H1 (cell line): Measurements from ENCODE around the gene LILRB1. TPM values are rescaled to one million over a fixed set of nuclear protein-coding genes. Genes with fewer than 3 reads are reported as not detected.
"Not testable (repeated sequence)": the region's sequence is repeated elsewhere in the genome, so short reads cannot be mapped to it uniquely, and the experiment has no call there.

Experiments used
- CTCF ChIA-PET: fragments of 300-600 bp; sonication (Branson Sonifier 250); formaldehyde crosslinking; loops from one replicate; lab custom pipeline; 2021; ENCODE audit not compliant: partially characterized antibody; lab: Charles Lee
- POLR2A ChIA-PET: fragments of 300-600 bp; sonication (Branson Sonifier 250); formaldehyde crosslinking; loops from one replicate; lab custom pipeline; 2021; ENCODE audit warnings: inconsistent platforms; ENCODE audit not compliant: partially characterized antibody; lab: Charles Lee
- DNase-seq, 2 experiments: peaks; one replicate each; pipeline versions ENCODE4 v3.0.0 to v3.0.0-alpha.2; 2010 to 2022; ENCODE audit warnings: low spot score in 2 of 2, low read depth in 1 of 2, mixed read lengths in 1 of 2
- FAIRE-seq: peaks from 2 replicates; lab custom pipeline; 2011; peaks lifted over from hg19 to GRCh38; lab: Jason Lieb, UNC
- H2AFZ ChIP-seq: 2 replicates; pipeline ENCODE4 v1.8.1; 2012; ENCODE audit warnings: low read length, inconsistent platforms
- H2AK5ac ChIP-seq: 2 replicates; pipeline ENCODE4 v1.6.1; 2013; ENCODE audit warnings: low read depth, low read length
- H2BK120ac ChIP-seq: replicated peaks from 2 replicates; pipeline ENCODE3; 2013; ENCODE audit warnings: low read depth, low read length, inconsistent platforms
- H2BK12ac ChIP-seq: 2 replicates; pipeline ENCODE4 v1.6.1; 2013; ENCODE audit warnings: low read depth, low read length
- H2BK15ac ChIP-seq: 2 replicates; pipeline ENCODE4 v1.6.1; 2013; ENCODE audit warnings: low read length
- H2BK20ac ChIP-seq: 2 replicates; pipeline ENCODE4 v1.6.1; 2013; ENCODE audit warnings: low read length
- H2BK5ac ChIP-seq: 2 replicates; pipeline ENCODE4 v1.6.1; 2013; ENCODE audit warnings: low read depth, low read length
- H3K14ac ChIP-seq: 2 replicates; pipeline ENCODE4 v1.6.1; 2013; ENCODE audit warnings: inconsistent platforms; ENCODE audit not compliant: insufficient read length
- H3K18ac ChIP-seq: 2 replicates; pipeline ENCODE4 v1.6.1; 2013; ENCODE audit warnings: low read length; ENCODE audit errors: extremely low read depth
- H3K23ac ChIP-seq: 2 replicates; pipeline ENCODE4 v1.6.1; 2013; ENCODE audit warnings: inconsistent platforms; ENCODE audit not compliant: insufficient read length
- H3K23me2 ChIP-seq: 2 replicates; pipeline ENCODE4 v1.6.1; 2013; ENCODE audit warnings: low read depth, low read length
- H3K27ac ChIP-seq: 2 replicates; pipeline ENCODE4 v1.6.1; 2011; ENCODE audit warnings: low read depth, low read length, inconsistent platforms
- H3K27me3 ChIP-seq, 4 experiments: replicated peaks in 1 of 4; 1 replicate in 1 of 4; 2 replicates in 3 of 4; pipeline versions ENCODE4 v1.6.1 to v1.8.1; 2011 to 2013; ENCODE audit warnings: low read length in 3 of 4, mild to moderate bottlenecking in 3 of 4, inconsistent platforms in 2 of 4, mixed read lengths in 2 of 4, moderate library complexity in 1 of 4; ENCODE audit not compliant: control insufficient read depth in 3 of 4, insufficient read depth in 3 of 4; ENCODE audit errors: extremely low read depth in 1 of 4
- H3K36me3 ChIP-seq, 4 experiments: 2 replicates each; pipeline versions ENCODE4 v1.6.1 to v1.8.1; 2011 to 2013; ENCODE audit warnings: mild to moderate bottlenecking in 4 of 4, low read length in 3 of 4, moderate library complexity in 2 of 4, control low read depth in 1 of 4, inconsistent platforms in 1 of 4; ENCODE audit not compliant: insufficient read depth in 4 of 4, control insufficient read depth in 2 of 4
- H3K4ac ChIP-seq: replicated peaks from 2 replicates; pipeline ENCODE3; 2013; ENCODE audit warnings: low read length, low read depth, mixed read lengths, inconsistent platforms; ENCODE audit not compliant: insufficient read length
- H3K4me1 ChIP-seq, 4 experiments: replicated peaks in 1 of 4; 1 replicate in 1 of 4; 2 replicates in 3 of 4; pipeline versions ENCODE4 v1.6.1 to v1.8.1; 2011 to 2013; ENCODE audit warnings: low read length in 3 of 4, inconsistent platforms in 2 of 4, mixed read lengths in 1 of 4; ENCODE audit not compliant: insufficient read depth in 4 of 4, control insufficient read depth in 3 of 4
- H3K4me2 ChIP-seq, 2 experiments: 2 replicates each; pipeline versions ENCODE4 v1.6.1 to v1.8.1; 2011 to 2013; ENCODE audit warnings: low read depth in 2 of 2, low read length in 2 of 2, control low read depth in 1 of 2, inconsistent platforms in 1 of 2, mild to moderate bottlenecking in 1 of 2; ENCODE audit not compliant: insufficient read depth in 1 of 2
- H3K4me3 ChIP-seq, 4 experiments: fragments of 200-600, 300-600 bp in 1 of 4; sonication (generic), shearing (Covaris generic), sonication (Bioruptor Twin) in 1 of 4; 2 replicates each; pipeline versions ENCODE4 v1.5.1 to v1.8.1; 2011 to 2016; ENCODE audit warnings: low read length in 4 of 4, low read depth in 3 of 4, control low read depth in 2 of 4, inconsistent platforms in 2 of 4, mild to moderate bottlenecking in 2 of 4, mixed read lengths in 1 of 4, moderate library complexity in 1 of 4; ENCODE audit not compliant: insufficient read depth in 2 of 4; ENCODE audit errors: extremely low read depth in 1 of 4
- H3K56ac ChIP-seq: replicated peaks from 2 replicates; pipeline ENCODE3; 2013; ENCODE audit warnings: low read depth, mild to moderate bottlenecking, mixed read lengths, low read length, inconsistent platforms; ENCODE audit not compliant: insufficient read length
- H3K79me1 ChIP-seq: 2 replicates; pipeline ENCODE4 v1.6.1; 2013; ENCODE audit warnings: low read depth, low read length, control low read depth
- H3K79me2 ChIP-seq, 2 experiments: 2 replicates each; pipeline versions ENCODE4 v1.6.1 to v1.8.1; 2012 to 2013; ENCODE audit warnings: low read length in 2 of 2, mild to moderate bottlenecking in 2 of 2, inconsistent platforms in 1 of 2; ENCODE audit not compliant: insufficient read depth in 2 of 2, control insufficient read depth in 1 of 2
- H3K9ac ChIP-seq, 4 experiments: replicated peaks in 1 of 4; 1 replicate in 1 of 4; 2 replicates in 3 of 4; pipeline versions ENCODE4 v1.6.1 to v1.8.1; 2011 to 2013; ENCODE audit warnings: low read depth in 3 of 4, low read length in 3 of 4, control low read depth in 2 of 4, mild to moderate bottlenecking in 2 of 4, moderate library complexity in 2 of 4, inconsistent platforms in 1 of 4; ENCODE audit errors: extremely low read depth in 1 of 4
- H3K9me3 ChIP-seq, 2 experiments: 2 replicates each; pipeline versions ENCODE4 v1.6.1 to v1.8.1; 2012 to 2013; ENCODE audit warnings: mild to moderate bottlenecking in 2 of 2, moderate library complexity in 2 of 2, control low read depth in 1 of 2, inconsistent platforms in 1 of 2, low read depth in 1 of 2, low read length in 1 of 2, mixed read lengths in 1 of 2; ENCODE audit not compliant: insufficient read depth in 2 of 2
- H4K20me1 ChIP-seq, 2 experiments: replicated peaks in 1 of 2; 2 replicates each; pipeline versions ENCODE3 to v1.8.1; 2011 to 2013; ENCODE audit warnings: inconsistent platforms in 2 of 2, low read length in 2 of 2, mild to moderate bottlenecking in 1 of 2; ENCODE audit not compliant: insufficient read depth in 2 of 2, control insufficient read depth in 1 of 2
- H4K5ac ChIP-seq: 2 replicates; pipeline ENCODE4 v1.6.1; 2013; ENCODE audit warnings: low read length, low read depth, mixed read lengths, inconsistent platforms; ENCODE audit not compliant: insufficient read length
- H4K8ac ChIP-seq: 2 replicates; pipeline ENCODE4 v1.8.0; 2013; ENCODE audit warnings: mild to moderate bottlenecking, moderate library complexity, low read length, inconsistent platforms; ENCODE audit not compliant: insufficient read depth; ENCODE audit errors: extremely low read depth
- H4K91ac ChIP-seq: replicated peaks from 2 replicates; pipeline ENCODE3; 2013; ENCODE audit warnings: low read length, mixed read lengths, inconsistent platforms; ENCODE audit not compliant: insufficient read length
- WGBS, 2 experiments: shearing (Covaris generic) in 1 of 2; methylation state at CpG; one replicate each; pipeline versions ENCODE4 v1.1.6 to v1.1.7; 2013 to 2015; ENCODE audit warnings: low lambda C conversion rate in 2 of 2, mixed read lengths in 2 of 2, inconsistent platforms in 1 of 2, low coverage in 1 of 2, missing lambda C conversion rate in 1 of 2; ENCODE audit not compliant: insufficient replicate concordance in 2 of 2, insufficient coverage in 1 of 2, insufficient read length in 1 of 2; ENCODE audit errors: extremely low coverage in 1 of 2, missing lambda C conversion rate in 1 of 2; 5-methylcytosine and 5-hydroxymethylcytosine counted together
- polyA plus RNA-seq, 7 experiments: library from polyadenylated mRNA; depleted of rRNA in 3 of 7; stranded (reverse) in 5 of 7; unstranded in 2 of 7; fragments of >200 nt in 5 of 7; fragments of 200-250 nt in 2 of 7; gene quantifications; 1 replicate in 5 of 7; 2 replicates in 1 of 7; 4 replicates in 1 of 7; pipeline versions ENCODE4 v1.2.1 to v1.2.3, GENCODE V29; 2011 to 2013; ENCODE audit warnings: missing spikeins in 2 of 7, mixed read lengths in 2 of 7
- total RNA-seq: library from RNA; stranded (reverse); fragmentation: NEBNext Ultra II Directional; extraction: Animal tissue kit (Norgen Biotek cat#: 25700); gene quantifications from 2 replicates; pipeline ENCODE4 v1.2.1, GENCODE V29; 2021

The LILRB1 gene
- total and polyA plus RNA-seq, 2 of the 8 experiments (the other 6 are each of a cell fraction or from before 2014, with no cell fraction given) = not detected

DNA sequence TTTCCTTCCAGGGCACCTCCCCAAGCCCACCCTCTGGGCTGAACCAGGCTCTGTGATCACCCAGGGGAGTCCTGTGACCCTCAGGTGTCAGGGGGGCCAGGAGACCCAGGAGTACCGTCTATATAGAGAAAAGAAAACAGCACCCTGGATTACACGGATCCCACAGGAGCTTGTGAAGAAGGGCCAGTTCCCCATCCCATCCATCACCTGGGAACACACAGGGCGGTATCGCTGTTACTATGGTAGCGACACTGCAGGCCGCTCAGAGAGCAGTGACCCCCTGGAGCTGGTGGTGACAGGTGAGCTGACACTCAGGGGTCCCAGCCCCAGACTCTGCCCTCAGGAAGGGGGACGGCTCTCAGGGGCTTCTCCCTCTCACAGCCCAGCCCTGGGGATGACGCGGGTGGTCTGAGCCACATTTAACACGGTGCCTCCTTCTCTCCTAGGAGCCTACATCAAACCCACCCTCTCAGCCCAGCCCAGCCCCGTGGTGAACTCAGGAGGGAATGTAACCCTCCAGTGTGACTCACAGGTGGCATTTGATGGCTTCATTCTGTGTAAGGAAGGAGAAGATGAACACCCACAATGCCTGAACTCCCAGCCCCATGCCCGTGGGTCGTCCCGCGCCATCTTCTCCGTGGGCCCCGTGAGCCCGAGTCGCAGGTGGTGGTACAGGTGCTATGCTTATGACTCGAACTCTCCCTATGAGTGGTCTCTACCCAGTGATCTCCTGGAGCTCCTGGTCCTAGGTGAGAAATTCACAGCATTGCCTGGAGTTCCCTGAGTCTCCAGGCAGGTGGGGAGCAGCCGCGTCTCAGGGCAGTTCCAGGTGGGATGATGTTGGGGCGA, 1.4 kb downstream of the LILRB1 start:
- H3K23me2 ChIP-seq, H2BK12ac ChIP-seq, H3K4me2 ChIP-seq, H4K8ac ChIP-seq, H2BK15ac ChIP-seq, H3K27me3 ChIP-seq, H3K79me2 ChIP-seq, H4K5ac ChIP-seq, H3K18ac ChIP-seq, H3K79me1 ChIP-seq, H3K4me1 ChIP-seq, H3K4ac ChIP-seq, H3K23ac ChIP-seq, POLR2A ChIA-PET, H3K9ac ChIP-seq, FAIRE-seq, H3K36me3 ChIP-seq, H2BK120ac ChIP-seq, H3K4me3 ChIP-seq, H4K91ac ChIP-seq, DNase-seq, H3K56ac ChIP-seq, H2BK20ac ChIP-seq, H2AFZ ChIP-seq, H3K14ac ChIP-seq, H3K27ac ChIP-seq, CTCF ChIA-PET, H2AK5ac ChIP-seq, H4K20me1 ChIP-seq, H2BK5ac ChIP-seq: not testable (repeated sequence)
- H3K9me3 ChIP-seq = peaks cover 52 to 97% of the 10 kb centered on the region in 2 experiments
- 78% methylated on average over 23 of the region's 23 CpGs; no CpG with 5 or more reads in 1 of the 2 experiments for WGBS, 2 experiments

DNA sequence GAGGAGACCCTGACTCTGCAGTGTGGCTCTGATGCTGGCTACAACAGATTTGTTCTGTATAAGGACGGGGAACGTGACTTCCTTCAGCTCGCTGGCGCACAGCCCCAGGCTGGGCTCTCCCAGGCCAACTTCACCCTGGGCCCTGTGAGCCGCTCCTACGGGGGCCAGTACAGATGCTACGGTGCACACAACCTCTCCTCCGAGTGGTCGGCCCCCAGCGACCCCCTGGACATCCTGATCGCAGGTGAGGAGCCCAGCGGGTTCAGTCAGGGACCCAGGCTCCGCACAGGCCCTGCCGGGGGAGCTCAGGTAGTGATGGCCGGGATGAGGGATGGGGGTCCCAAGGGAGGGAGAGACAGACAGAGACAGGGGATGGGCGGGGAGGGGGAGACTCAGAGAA, 2.2 kb downstream of the LILRB1 start:
- H3K14ac ChIP-seq, H3K36me3 ChIP-seq, H2AFZ ChIP-seq, H2BK12ac ChIP-seq, H4K91ac ChIP-seq, H3K79me2 ChIP-seq, FAIRE-seq, H3K9ac ChIP-seq, DNase-seq, H3K4me1 ChIP-seq, H4K8ac ChIP-seq, H3K4me2 ChIP-seq, H3K18ac ChIP-seq, H4K5ac ChIP-seq, H3K4me3 ChIP-seq, H3K56ac ChIP-seq, H3K27ac ChIP-seq, H2BK5ac ChIP-seq, H3K4ac ChIP-seq, H2AK5ac ChIP-seq, H3K79me1 ChIP-seq, H3K27me3 ChIP-seq, H2BK120ac ChIP-seq, H3K23me2 ChIP-seq, H2BK15ac ChIP-seq, H3K23ac ChIP-seq, H4K20me1 ChIP-seq, H2BK20ac ChIP-seq, CTCF ChIA-PET, POLR2A ChIA-PET: not testable (repeated sequence)
- WGBS, 2 experiments = 70% methylated on average over 12 of the region's 16 CpGs; no CpG with 5 or more reads in 1 of the 2 experiments
- H3K9me3 ChIP-seq = peaks cover 45 to 96% of the 10 kb centered on the region in 2 experiments
